DMS 273 (cell line): ENCODE measurements around the gene SCARB1.
A peak's percentile ranks its signal among the peaks of the same experiment; 100 is the strongest.

Experiments
- DNase-seq: peaks from one replicate; lab custom pipeline; 2025; ENCODE audit not compliant: unreplicated experiment; lab: John Stamatoyannopoulos, UW

The SCARB1 gene

GRCh38 chr12:124749725-124750124 lies 113.9 kb downstream of the SCARB1 start:
- DNase-seq, result no peak

- no peak for DNase-seq
Measured at GRCh38 chr12:124747426-124748161, 116.1 kb downstream of the SCARB1 start.

GRCh38 chr12:124746649-124747425 lies 116.8 kb downstream of the SCARB1 start:
- DNase-seq, result no peak

GRCh38 chr12:124745891-124746570 lies 117.6 kb downstream of the SCARB1 start:
- peak; percentile 94 for DNase-seq

GRCh38 chr12:124745465-124745890 lies 118.2 kb downstream of the SCARB1 start:
- DNase-seq, result no peak

GRCh38 chr12:124744659-124745464 lies 118.8 kb downstream of the SCARB1 start:
- DNase-seq, result peak; percentile 87

GRCh38 chr12:124744273-124744640 lies 119.4 kb downstream of the SCARB1 start:
- DNase-seq, result no peak

- DNase-seq, result no peak
Measured at GRCh38 chr12:124743479-124744272, 120.0 kb downstream of the SCARB1 start.

- DNase-seq, result peak; percentile 64
Measured at GRCh38 chr12:124742678-124743077, 121.0 kb downstream of the SCARB1 start.

- peak; percentile 79 for DNase-seq
Measured at GRCh38 chr12:124742111-124742510, 121.6 kb downstream of the SCARB1 start.

- DNase-seq, result no peak
Measured at GRCh38 chr12:124741211-124741610, 122.5 kb downstream of the SCARB1 start.

- DNase-seq, result no peak
Measured at GRCh38 chr12:124740691-124741137, 123.0 kb downstream of the SCARB1 start.

- DNase-seq, result no peak
Measured at GRCh38 chr12:124739953-124740561, 123.6 kb downstream of the SCARB1 start.

- no peak for DNase-seq
Measured at GRCh38 chr12:124738636-124739467, 124.8 kb downstream of the SCARB1 start.

- DNase-seq, result no peak
Measured at GRCh38 chr12:124737772-124738635, 125.7 kb downstream of the SCARB1 start.

- no peak for DNase-seq
Measured at GRCh38 chr12:124737040-124737419, 126.6 kb downstream of the SCARB1 start.

- DNase-seq, result no peak
Measured at GRCh38 chr12:124736115-124737039, 127.3 kb downstream of the SCARB1 start.
